Activated CD4-positive, alpha-beta T cell treated with anti-CD3 and anti-CD28 coated beads, Interleukin-10, Interleukin-2, amounts not matched to agents 100 ng/mL and 50 ng/mL, durations not matched to agents 16 hours and 8 hours (primary cell): ENCODE data around the gene HGFAC.

ENCODE experiments used
- DNase-seq: peaks from one replicate; pipeline ENCODE4 v3.0.0-alpha.2; 2020

Gene HGFAC

GRCh38 chr4:3492741-3493719 lies 51.3 kb downstream of the HGFAC start:
- DNase-seq: no peak

GRCh38 chr4:3493720-3494461 lies 52.1 kb downstream of the HGFAC start:
- no peak for DNase-seq

GRCh38 chr4:3494462-3494871 lies 52.7 kb downstream of the HGFAC start:
- no peak for DNase-seq

- no peak for DNase-seq
Measured at GRCh38 chr4:3495204-3495975, 53.6 kb downstream of the HGFAC start.

GRCh38 chr4:3496021-3496420 lies 54.3 kb downstream of the HGFAC start:
- DNase-seq: no peak

GRCh38 chr4:3497095-3497494 lies 55.3 kb downstream of the HGFAC start:
- DNase-seq: no peak

GRCh38 chr4:3497523-3498389 lies 56.0 kb downstream of the HGFAC start:
- DNase-seq: no peak

- DNase-seq: no peak
Measured at GRCh38 chr4:3498407-3498806, 56.6 kb downstream of the HGFAC start.
